HepG2 (cell line): Measurements from ENCODE around the gene TOM1L1. TPM values are rescaled to one million over a fixed set of nuclear protein-coding genes. Genes with fewer than 3 reads are reported as not detected.

Source experiments
- ATAC-seq: fragments of 200-7000 bp; cut with Tn5 transposase; 3 replicates; pipeline ENCODE4 v1.9.1; 2020; ENCODE audit warnings: mild to moderate bottlenecking, moderate library complexity
- BruUV-seq: library from RNA; stranded (reverse); fragments of 400-500 nt; replicated peaks from 2 replicates; lab custom pipeline; 2021; lab: Mats Ljungman, UMichigan
- CTCF ChIA-PET: fragments of 300-600 bp; formaldehyde crosslinking; extraction: SDS; loops from one replicate; lab custom pipeline; 2021; ENCODE audit warnings: low total read pairs, inconsistent platforms, low intra/inter-chr PET ratio; lab: Yijun Ruan, JAX
- POLR2A ChIA-PET: fragments of 350-600 bp; sonication (Branson Sonifier 250); formaldehyde crosslinking; loops from one replicate; lab custom pipeline; 2020; ENCODE audit warnings: antibody characterized with exemption, inconsistent platforms; lab: Yijun Ruan, JAX
- DNase-seq: peaks from one replicate; pipeline ENCODE4 v3.0.0-alpha.2; 2015; ENCODE audit warnings: low spot score
- FAIRE-seq: peaks from 3 replicates; lab custom pipeline; 2011; peaks lifted over from hg19 to GRCh38; lab: Jason Lieb, UNC
- H2AFZ ChIP-seq: one replicate; pipeline ENCODE4 v1.6.1; 2011; ENCODE audit warnings: low read length, inconsistent platforms
- H3K27ac ChIP-seq: fragments of 300-600 bp; 3 replicates; pipeline ENCODE4 v1.8.0; 2011; ENCODE audit warnings: mixed run types, mild to moderate bottlenecking, mixed read lengths, low read length, inconsistent platforms; ENCODE audit not compliant: insufficient read depth; ENCODE audit errors: extremely low read length
- H3K27me3 ChIP-seq, 2 experiments: fragments of 200-600 bp in 1 of 2; 2 replicates in 1 of 2; 3 replicates in 1 of 2; pipeline versions ENCODE4 v1.6.0 to v1.8.0; 2011; ENCODE audit warnings: low read length in 2 of 2, mild to moderate bottlenecking in 2 of 2, moderate library complexity in 2 of 2, inconsistent platforms in 1 of 2; ENCODE audit not compliant: insufficient read depth in 2 of 2, control insufficient read depth in 1 of 2
- H3K36me3 ChIP-seq, 2 experiments: fragments of 200-600 bp in 1 of 2; replicated peaks in 1 of 2; 2 replicates in 1 of 2; 3 replicates in 1 of 2; pipeline versions ENCODE4 v1.5.1 to v1.8.0; 2011; ENCODE audit warnings: low read length in 2 of 2, inconsistent platforms in 1 of 2; ENCODE audit not compliant: insufficient read depth in 2 of 2, control insufficient read depth in 1 of 2
- H3K4me1 ChIP-seq: 2 replicates; pipeline ENCODE4 v1.5.1; 2012; ENCODE audit warnings: low read length, inconsistent platforms; ENCODE audit not compliant: insufficient read depth
- H3K4me2 ChIP-seq: 2 replicates; pipeline ENCODE4 v1.6.0; 2011; ENCODE audit warnings: low read depth, low read length, inconsistent platforms
- H3K4me3 ChIP-seq, 3 experiments: fragments of 200-600 bp in 1 of 3; sonication (generic), shearing (Covaris generic) in 1 of 3; replicated peaks in 1 of 3; 2 replicates each; pipeline ENCODE4 v1.5.1; 2011 to 2016; ENCODE audit warnings: low read length in 3 of 3, inconsistent platforms in 2 of 3, low read depth in 2 of 3, mild to moderate bottlenecking in 2 of 3, control low read depth in 1 of 3, mixed read lengths in 1 of 3; ENCODE audit not compliant: insufficient read depth in 1 of 3
- H3K79me2 ChIP-seq: one replicate; pipeline ENCODE4 v1.6.1; 2011; ENCODE audit warnings: low read length, inconsistent platforms; ENCODE audit not compliant: insufficient read depth
- H3K9ac ChIP-seq: 2 replicates; pipeline ENCODE4 v1.6.0; 2011; ENCODE audit warnings: mild to moderate bottlenecking, low read depth, low read length, inconsistent platforms; ENCODE audit not compliant: insufficient read depth
- H3K9me3 ChIP-seq: 2 replicates; pipeline ENCODE4 v1.5.1; 2012; ENCODE audit warnings: mild to moderate bottlenecking, low read length
- H4K20me1 ChIP-seq: 2 replicates; pipeline ENCODE4 v1.6.0; 2011; ENCODE audit warnings: inconsistent platforms, mild to moderate bottlenecking, low read length, moderate library complexity; ENCODE audit not compliant: insufficient read depth
- ARNTL ChIP-seq: sonication (generic); formaldehyde crosslinking; IDR thresholded peaks from 2 replicates; pipeline ENCODE4 v1.4.0; 2020; ENCODE audit warnings: mild to moderate bottlenecking, missing genetic modification reagents
- CHCHD3 ChIP-seq: sonication (generic); formaldehyde crosslinking; IDR thresholded peaks from 2 replicates; pipeline ENCODE4 v1.8.0; 2022; ENCODE audit warnings: mild to moderate bottlenecking, missing genetic modification reagents, moderate library complexity
- FOXO1 ChIP-seq: sonication (generic); formaldehyde crosslinking; IDR thresholded peaks from 2 replicates; pipeline ENCODE4 v1.4.0; 2020; ENCODE audit warnings: missing genetic modification reagents
- HOXA7 ChIP-seq: sonication (generic); formaldehyde crosslinking; IDR thresholded peaks from 2 replicates; pipeline ENCODE4 v1.8.1; 2022; ENCODE audit warnings: mild to moderate bottlenecking, missing genetic modification reagents, moderate library complexity
- SUZ12 ChIP-seq: fragments of 150-350 bp; IDR thresholded peaks from 2 replicates; pipeline ENCODE4 v1.6.1; 2014; ENCODE audit warnings: low read depth, low read length
- TRIM24 ChIP-seq: sonication (generic); formaldehyde crosslinking; IDR thresholded peaks from 2 replicates; pipeline ENCODE4 v1.8.0; 2022; ENCODE audit warnings: mild to moderate bottlenecking, missing genetic modification reagents
- ZNF12 ChIP-seq: sonication (generic); formaldehyde crosslinking; IDR thresholded peaks from 2 replicates; pipeline ENCODE4 v1.5.0; 2020; ENCODE audit warnings: missing genetic modification reagents
- ZNF282 ChIP-seq: fragments of 450-650 bp; IDR thresholded peaks from 2 replicates; pipeline ENCODE4 v1.6.1; 2018; ENCODE audit not compliant: partially characterized antibody
- ZNF496 ChIP-seq: sonication (generic); formaldehyde crosslinking; IDR thresholded peaks from 2 replicates; pipeline ENCODE4 v1.8.1; 2023; ENCODE audit warnings: mild to moderate bottlenecking, moderate library complexity, missing genetic modification reagents; ENCODE audit not compliant: insufficient replicate concordance
- WGBS: methylation state at CpG from one replicate; pipeline ENCODE4 v1.1.6; 2017; ENCODE audit warnings: low lambda C conversion rate; 5-methylcytosine and 5-hydroxymethylcytosine counted together
- in situ Hi-C: cut with HindIII; loops from 2 replicates; pipeline ENCODE4 v1.10.0; 2017; ENCODE audit warnings: low pct_unique_long_range_greater_than_20kb; ENCODE audit not compliant: extremely low pct_ligation_motif_present
- intact Hi-C: fragments of 100-400 bp; cut with micrococcal nuclease; formaldehyde crosslinking; loops from one replicate; pipeline ENCODE4 v1.10.0; 2022; ENCODE audit not compliant: unreplicated experiment
- polyA plus RNA-seq, 8 experiments: library from polyadenylated mRNA; depleted of rRNA in 3 of 8; stranded (reverse) in 7 of 8; unstranded in 1 of 8; fragments of >200 nt; fragmentation: Illumina TruSeq in 4 of 8; extraction: Trizol in 4 of 8; gene quantifications; 2 replicates each; pipeline versions ENCODE4 v1.2.1 to v1.2.3, GENCODE V29; 2011 to 2016; ENCODE audit warnings: low read depth in 4 of 8, missing spikeins in 1 of 8, mixed read lengths in 1 of 8; ENCODE audit not compliant: insufficient read depth in 1 of 8
- total RNA-seq, 5 experiments: library from RNA; depleted of rRNA; stranded (reverse); fragments of >200 nt; fragmentation: Illumina TruSeq; extraction: Trizol; gene quantifications; 2 replicates each; pipeline ENCODE4 v1.2.3, GENCODE V29; 2016; ENCODE audit warnings: low read depth in 1 of 5
- TF ChIP-seq, protein P1 (sequence below): sonication (generic); formaldehyde crosslinking; IDR thresholded peaks from 2 replicates; pipeline ENCODE4 v1.5.1; 2020; ENCODE audit warnings: missing genetic modification reagents, mild to moderate bottlenecking, borderline replicate concordance
- TF ChIP-seq, protein P2 (sequence below): sonication (generic); formaldehyde crosslinking; IDR thresholded peaks from 2 replicates; pipeline ENCODE4 v1.4.0; 2020; ENCODE audit warnings: mild to moderate bottlenecking, missing genetic modification reagents, borderline replicate concordance
- TF ChIP-seq, protein P3 (sequence below): sonication (generic); formaldehyde crosslinking; conservative IDR thresholded peaks from 2 replicates; pipeline ENCODE4 v1.8.0; 2022; ENCODE audit warnings: low read depth, missing genetic modification reagents
- TF ChIP-seq, protein P4 (sequence below): sonication (generic); formaldehyde crosslinking; IDR thresholded peaks from 2 replicates; pipeline ENCODE4 v1.4.0; 2020; ENCODE audit warnings: missing genetic modification reagents

TOM1L1 gene
- total and polyA plus RNA-seq, 2 of the 13 experiments (the other 11 are each of a cell fraction or from before 2014, with no cell fraction given): 45.3 to 51.3 TPM

DNA sequence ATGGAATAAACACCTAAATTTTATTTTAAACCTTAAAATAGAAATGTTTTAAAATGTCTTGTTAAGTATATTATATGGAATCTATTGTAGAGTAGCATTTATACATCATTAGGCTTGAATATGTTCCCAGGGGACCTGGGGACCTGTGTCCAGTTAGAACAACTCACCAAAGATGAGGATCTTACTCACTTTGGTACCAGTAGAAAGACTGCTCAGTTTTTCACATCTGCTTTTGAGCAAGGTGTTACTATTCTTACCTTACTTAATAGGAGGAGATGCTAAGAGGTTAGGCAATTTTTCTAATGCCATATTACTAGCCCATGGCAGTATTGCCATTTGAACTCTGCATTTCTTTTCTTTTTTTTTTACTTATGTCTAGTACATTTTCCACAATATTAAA is 82.6 kb downstream of the TOM1L1 start (continued):
- TF ChIP-seq, protein P1, sequence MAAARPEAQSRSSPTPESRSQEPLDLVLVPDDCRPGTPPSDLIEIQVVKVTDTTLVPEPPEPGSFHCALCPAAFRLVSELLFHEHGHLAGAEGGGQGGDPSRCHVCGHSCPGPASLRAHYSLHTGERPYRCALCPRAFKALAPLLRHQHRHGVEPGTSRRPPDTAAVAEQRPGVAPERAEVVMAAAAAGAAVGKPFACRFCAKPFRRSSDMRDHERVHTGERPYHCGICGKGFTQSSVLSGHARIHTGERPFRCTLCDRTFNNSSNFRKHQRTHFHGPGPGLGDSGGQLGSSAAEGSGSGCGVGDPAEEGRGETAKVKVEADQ (CRISPR knock-in tag): no peak
- no peak for TF ChIP-seq ZNF282
- TF ChIP-seq ZNF496 (CRISPR knock-in tag): no peak
- no peak for TF ChIP-seq HOXA7 (CRISPR knock-in tag)
- no peak for TF ChIP-seq SUZ12
- TF ChIP-seq CHCHD3 (CRISPR knock-in tag): no peak

DNA sequence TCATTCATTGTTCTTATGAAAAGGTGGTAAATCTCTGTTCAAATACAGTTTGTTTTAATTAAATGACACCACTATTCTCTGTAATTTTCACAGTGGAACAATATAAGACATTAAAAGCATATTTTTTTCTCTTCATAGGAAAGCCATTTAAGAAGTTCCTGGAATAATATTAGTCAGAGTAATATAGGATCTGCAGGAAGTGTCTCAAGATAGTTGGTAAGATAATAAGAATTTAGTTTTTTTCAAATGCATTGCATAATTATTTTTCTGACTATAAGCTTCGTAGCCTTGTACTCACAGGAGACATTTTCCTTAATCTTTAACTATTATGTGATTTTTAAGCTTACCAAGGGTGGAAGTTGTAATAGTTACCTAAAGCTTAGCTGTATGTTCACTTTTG is 84.8 kb downstream of the TOM1L1 start:
- intact Hi-C loops (no loop called here), in situ Hi-C loops (no loop called here)
- DNase-seq (no peak), FAIRE-seq (no peak), ATAC-seq (no peak)
- H3K27ac ChIP-seq: no peak overlapping the region
- 97% methylated on average over 1 of the region's 1 CpG for WGBS
- no peaks in the 10 kb centered on the region for H4K20me1 ChIP-seq
- peaks cover 2 to 12% of the 10 kb centered on the region in 2 experiments; a peak in 4 of 5 replicates for H3K36me3 ChIP-seq
- no peak overlapping the region for H3K9ac ChIP-seq
- CTCF ChIA-PET: no interaction called here
- H2AFZ ChIP-seq: no peak overlapping the region
- H3K27me3 ChIP-seq: no peaks in the 10 kb centered on the region
- BruUV-seq: no TSS peak
- peaks cover 7% of the 10 kb centered on the region; the same call in 1 of the 2 replicates for H3K4me1 ChIP-seq
- POLR2A ChIA-PET: no interaction called here
- H3K79me2 ChIP-seq: peaks cover 35% of the 10 kb centered on the region
- no peak overlapping the region for H3K4me2 ChIP-seq
- H3K9me3 ChIP-seq: peaks cover 4% of the 10 kb centered on the region
- no peak overlapping the region for H3K4me3 ChIP-seq
- TF ChIP-seq FOXO1 (CRISPR knock-in tag): no peak
- TF ChIP-seq ZNF12 (CRISPR knock-in tag): no peak
- TF ChIP-seq, protein P2, sequence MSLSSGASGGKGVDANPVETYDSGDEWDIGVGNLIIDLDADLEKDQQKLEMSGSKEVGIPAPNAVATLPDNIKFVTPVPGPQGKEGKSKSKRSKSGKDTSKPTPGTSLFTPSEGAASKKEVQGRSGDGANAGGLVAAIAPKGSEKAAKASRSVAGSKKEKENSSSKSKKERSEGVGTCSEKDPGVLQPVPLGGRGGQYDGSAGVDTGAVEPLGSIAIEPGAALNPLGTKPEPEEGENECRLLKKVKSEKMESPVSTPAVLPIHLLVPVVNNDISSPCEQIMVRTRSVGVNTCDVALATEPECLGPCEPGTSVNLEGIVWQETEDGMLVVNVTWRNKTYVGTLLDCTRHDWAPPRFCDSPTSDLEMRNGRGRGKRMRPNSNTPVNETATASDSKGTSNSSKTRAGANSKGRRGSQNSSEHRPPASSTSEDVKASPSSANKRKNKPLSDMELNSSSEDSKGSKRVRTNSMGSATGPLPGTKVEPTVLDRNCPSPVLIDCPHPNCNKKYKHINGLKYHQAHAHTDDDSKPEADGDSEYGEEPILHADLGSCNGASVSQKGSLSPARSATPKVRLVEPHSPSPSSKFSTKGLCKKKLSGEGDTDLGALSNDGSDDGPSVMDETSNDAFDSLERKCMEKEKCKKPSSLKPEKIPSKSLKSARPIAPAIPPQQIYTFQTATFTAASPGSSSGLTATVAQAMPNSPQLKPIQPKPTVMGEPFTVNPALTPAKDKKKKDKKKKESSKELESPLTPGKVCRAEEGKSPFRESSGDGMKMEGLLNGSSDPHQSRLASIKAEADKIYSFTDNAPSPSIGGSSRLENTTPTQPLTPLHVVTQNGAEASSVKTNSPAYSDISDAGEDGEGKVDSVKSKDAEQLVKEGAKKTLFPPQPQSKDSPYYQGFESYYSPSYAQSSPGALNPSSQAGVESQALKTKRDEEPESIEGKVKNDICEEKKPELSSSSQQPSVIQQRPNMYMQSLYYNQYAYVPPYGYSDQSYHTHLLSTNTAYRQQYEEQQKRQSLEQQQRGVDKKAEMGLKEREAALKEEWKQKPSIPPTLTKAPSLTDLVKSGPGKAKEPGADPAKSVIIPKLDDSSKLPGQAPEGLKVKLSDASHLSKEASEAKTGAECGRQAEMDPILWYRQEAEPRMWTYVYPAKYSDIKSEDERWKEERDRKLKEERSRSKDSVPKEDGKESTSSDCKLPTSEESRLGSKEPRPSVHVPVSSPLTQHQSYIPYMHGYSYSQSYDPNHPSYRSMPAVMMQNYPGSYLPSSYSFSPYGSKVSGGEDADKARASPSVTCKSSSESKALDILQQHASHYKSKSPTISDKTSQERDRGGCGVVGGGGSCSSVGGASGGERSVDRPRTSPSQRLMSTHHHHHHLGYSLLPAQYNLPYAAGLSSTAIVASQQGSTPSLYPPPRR: no peak
- TF ChIP-seq, protein P3, sequence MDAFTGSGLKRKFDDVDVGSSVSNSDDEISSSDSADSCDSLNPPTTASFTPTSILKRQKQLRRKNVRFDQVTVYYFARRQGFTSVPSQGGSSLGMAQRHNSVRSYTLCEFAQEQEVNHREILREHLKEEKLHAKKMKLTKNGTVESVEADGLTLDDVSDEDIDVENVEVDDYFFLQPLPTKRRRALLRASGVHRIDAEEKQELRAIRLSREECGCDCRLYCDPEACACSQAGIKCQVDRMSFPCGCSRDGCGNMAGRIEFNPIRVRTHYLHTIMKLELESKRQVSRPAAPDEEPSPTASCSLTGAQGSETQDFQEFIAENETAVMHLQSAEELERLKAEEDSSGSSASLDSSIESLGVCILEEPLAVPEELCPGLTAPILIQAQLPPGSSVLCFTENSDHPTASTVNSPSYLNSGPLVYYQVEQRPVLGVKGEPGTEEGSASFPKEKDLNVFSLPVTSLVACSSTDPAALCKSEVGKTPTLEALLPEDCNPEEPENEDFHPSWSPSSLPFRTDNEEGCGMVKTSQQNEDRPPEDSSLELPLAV (CRISPR knock-in tag): no peak
- TF ChIP-seq, protein P4, sequence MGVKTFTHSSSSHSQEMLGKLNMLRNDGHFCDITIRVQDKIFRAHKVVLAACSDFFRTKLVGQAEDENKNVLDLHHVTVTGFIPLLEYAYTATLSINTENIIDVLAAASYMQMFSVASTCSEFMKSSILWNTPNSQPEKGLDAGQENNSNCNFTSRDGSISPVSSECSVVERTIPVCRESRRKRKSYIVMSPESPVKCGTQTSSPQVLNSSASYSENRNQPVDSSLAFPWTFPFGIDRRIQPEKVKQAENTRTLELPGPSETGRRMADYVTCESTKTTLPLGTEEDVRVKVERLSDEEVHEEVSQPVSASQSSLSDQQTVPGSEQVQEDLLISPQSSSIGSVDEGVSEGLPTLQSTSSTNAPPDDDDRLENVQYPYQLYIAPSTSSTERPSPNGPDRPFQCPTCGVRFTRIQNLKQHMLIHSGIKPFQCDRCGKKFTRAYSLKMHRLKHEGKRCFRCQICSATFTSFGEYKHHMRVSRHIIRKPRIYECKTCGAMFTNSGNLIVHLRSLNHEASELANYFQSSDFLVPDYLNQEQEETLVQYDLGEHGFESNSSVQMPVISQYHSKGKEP: no peak
- TF ChIP-seq TRIM24 (CRISPR knock-in tag): no peak
- no peak for TF ChIP-seq ARNTL (CRISPR knock-in tag)
